Osteocyte (in vitro differentiated cells): ENCODE measurements around the gene ENPP1. TPM values are rescaled to one million over a fixed set of nuclear protein-coding genes. Genes with fewer than 3 reads are reported as not detected.

ENCODE experiments used
- DNase-seq: peaks from one replicate; pipeline ENCODE4 v3.0.0; 2021; ENCODE audit warnings: mixed read lengths; ENCODE audit not compliant: unreplicated experiment; ENCODE audit errors: extremely low spot score
- H3K27ac Mint-ChIP-seq: one replicate; pipeline ENCODE4 v1.8.0; 2021; ENCODE audit warnings: mild to moderate bottlenecking, mixed read lengths; ENCODE audit not compliant: unreplicated experiment
- H3K27me3 Mint-ChIP-seq: one replicate; pipeline ENCODE4 v1.8.0; 2021; ENCODE audit warnings: mixed read lengths; ENCODE audit not compliant: unreplicated experiment
- H3K36me3 Mint-ChIP-seq: one replicate; pipeline ENCODE4 v1.8.0; 2021; ENCODE audit warnings: mixed read lengths; ENCODE audit not compliant: unreplicated experiment
- H3K4me1 Mint-ChIP-seq: one replicate; pipeline ENCODE4 v1.8.0; 2021; ENCODE audit warnings: mixed read lengths; ENCODE audit not compliant: unreplicated experiment
- H3K4me3 Mint-ChIP-seq: one replicate; pipeline ENCODE4 v1.8.0; 2021; ENCODE audit warnings: mild to moderate bottlenecking, moderate library complexity, mixed read lengths; ENCODE audit not compliant: unreplicated experiment
- H3K9me3 Mint-ChIP-seq: one replicate; pipeline ENCODE4 v1.8.0; 2021; ENCODE audit warnings: mixed read lengths; ENCODE audit not compliant: unreplicated experiment
- CTCF ChIP-seq: fragments of 200-600 bp; sonication (generic); IDR thresholded peaks from 2 replicates; pipeline ENCODE4 v1.5.0; 2021; ENCODE audit warnings: antibody characterized with exemption, mild to moderate bottlenecking, moderate library complexity
- total RNA-seq: library from RNA; stranded (reverse); gene quantifications from 2 replicates; pipeline ENCODE4 v1.2.1, GENCODE V29; 2021

The ENPP1 gene
- total RNA-seq, 1 donor from 2014 or later: 22.4 TPM

- Mint-ChIP-seq H3K4me1 (no peaks in the 10 kb centered on the region), H3K9me3 (no peaks in the 10 kb centered on the region), H3K27me3 (no peaks in the 10 kb centered on the region), H3K27ac (no peak overlapping the region), H3K4me3 (no peak overlapping the region), H3K36me3 (no peaks in the 10 kb centered on the region)
- DNase-seq: no peak
- no peak for TF ChIP-seq CTCF
Observed at GRCh38 chr6:131843768-131844167, 35.9 kb downstream of the ENPP1 start.

GRCh38 chr6:131844243-131844841, 36.5 kb downstream of the ENPP1 start:
- Mint-ChIP-seq H3K9me3 (no peaks in the 10 kb centered on the region), H3K4me3 (no peak overlapping the region), H3K27ac (no peak overlapping the region), H3K27me3 (no peaks in the 10 kb centered on the region), H3K36me3 (no peaks in the 10 kb centered on the region), H3K4me1 (no peaks in the 10 kb centered on the region)
- no peak for DNase-seq
- no peak for TF ChIP-seq CTCF

GRCh38 chr6:131846023-131846663, 38.3 kb downstream of the ENPP1 start:
- no peak overlapping the region for H3K27ac Mint-ChIP-seq
- TF ChIP-seq CTCF: no peak
- H3K4me1 Mint-ChIP-seq: no peaks in the 10 kb centered on the region
- no peaks in the 10 kb centered on the region for H3K9me3 Mint-ChIP-seq
- H3K4me3 Mint-ChIP-seq: no peak overlapping the region
- peaks cover 7% of the 10 kb centered on the region for H3K36me3 Mint-ChIP-seq
- no peak for DNase-seq
- no peaks in the 10 kb centered on the region for H3K27me3 Mint-ChIP-seq

GRCh38 chr6:131846905-131847304, 39.1 kb downstream of the ENPP1 start:
- TF ChIP-seq CTCF: no peak
- no peaks in the 10 kb centered on the region for H3K27me3 Mint-ChIP-seq
- H3K36me3 Mint-ChIP-seq: peaks cover 12% of the 10 kb centered on the region
- no peaks in the 10 kb centered on the region for H3K9me3 Mint-ChIP-seq
- no peak for DNase-seq
- no peaks in the 10 kb centered on the region for H3K4me1 Mint-ChIP-seq
- no peak overlapping the region for H3K4me3 Mint-ChIP-seq
- no peak overlapping the region for H3K27ac Mint-ChIP-seq

- Mint-ChIP-seq H3K27me3 (no peaks in the 10 kb centered on the region), H3K36me3 (peaks cover 15% of the 10 kb centered on the region), H3K4me1 (peaks cover 4% of the 10 kb centered on the region), H3K4me3 (no peak overlapping the region), H3K27ac (no peak overlapping the region), H3K9me3 (no peaks in the 10 kb centered on the region)
- no peak for TF ChIP-seq CTCF
- no peak for DNase-seq
Observed at GRCh38 chr6:131849799-131850198, 42.0 kb downstream of the ENPP1 start.
